GM12878 (cell line): ENCODE data around the gene BDNF. TPM values are rescaled to one million over a fixed set of nuclear protein-coding genes. Genes with fewer than 3 reads are reported as not detected.

ENCODE experiments used
- ATAC-seq: fragments of 200-7000 bp; cut with Tn5 transposase; 3 replicates; pipeline ENCODE4 v1.9.1; 2020; ENCODE audit warnings: mild to moderate bottlenecking, moderate library complexity
- BruUV-seq: library from RNA; stranded (reverse); fragments of 400-500 nt; replicated peaks from 2 replicates; lab custom pipeline; 2021; lab: Mats Ljungman, UMichigan
- CTCF ChIA-PET: fragments of 300-600 bp; sonication (Branson Sonifier 250); formaldehyde crosslinking; extraction: SDS; loops from one replicate; lab custom pipeline; 2021; ENCODE audit warnings: inconsistent platforms; lab: Yijun Ruan, JAX
- POLR2A ChIA-PET: fragments of 350-600 bp; formaldehyde crosslinking; extraction: SDS; loops from one replicate; lab custom pipeline; 2021; ENCODE audit warnings: inconsistent platforms; lab: Charles Lee
- RAD21 ChIA-PET: fragments of 300-600 bp; sonication (Branson Sonifier 250); formaldehyde crosslinking; loops from one replicate; lab custom pipeline; 2023; ENCODE audit warnings: antibody characterized with exemption; ENCODE audit not compliant: unreplicated experiment; lab: Charles Lee
- SMC1A ChIA-PET: fragments of 300-600 bp; sonication (Branson Sonifier 250); formaldehyde crosslinking; loops from one replicate; lab custom pipeline; 2023; ENCODE audit not compliant: unreplicated experiment, uncharacterized antibody; lab: Charles Lee
- DNase-seq: peaks from one replicate; pipeline ENCODE4 v3.0.0-alpha.2; 2011; ENCODE audit warnings: low read depth, low spot score
- FAIRE-seq: peaks from 3 replicates; lab custom pipeline; 2011; peaks lifted over from hg19 to GRCh38; lab: Jason Lieb, UNC
- H2AFZ ChIP-seq: 2 replicates; pipeline ENCODE4 v1.6.0; 2011; ENCODE audit warnings: low read depth, low read length, control low read depth; ENCODE audit not compliant: control insufficient read depth
- H3K27ac ChIP-seq: 2 replicates; pipeline ENCODE4 v1.5.1; 2011; ENCODE audit warnings: control low read depth; ENCODE audit not compliant: control insufficient read depth, insufficient read depth
- H3K27me3 ChIP-seq, 2 experiments: replicated peaks in 1 of 2; 2 replicates each; pipeline versions ENCODE4 v1.6.0 to v1.6.1; 2011; ENCODE audit warnings: low read length in 1 of 2; ENCODE audit not compliant: control insufficient read depth in 2 of 2, insufficient read depth in 2 of 2
- H3K36me3 ChIP-seq, 2 experiments: 2 replicates each; pipeline ENCODE4 v1.5.1; 2011; ENCODE audit warnings: low read length in 1 of 2; ENCODE audit not compliant: control insufficient read depth in 2 of 2, insufficient read depth in 2 of 2
- H3K4me1 ChIP-seq: 2 replicates; pipeline ENCODE4 v1.6.1; 2011; ENCODE audit warnings: mild to moderate bottlenecking, low read length, moderate library complexity, mixed read lengths; ENCODE audit not compliant: control insufficient read depth, insufficient read depth
- H3K4me2 ChIP-seq: 2 replicates; pipeline ENCODE4 v1.6.0; 2011; ENCODE audit warnings: control low read depth; ENCODE audit not compliant: control insufficient read depth, insufficient read depth
- H3K4me3 ChIP-seq: fragments of 200-600 bp; sonication (generic); 2 replicates; pipeline ENCODE4 v1.5.1; 2016
- H3K79me2 ChIP-seq: 2 replicates; pipeline ENCODE4 v1.6.0; 2011; ENCODE audit warnings: low read length; ENCODE audit not compliant: control insufficient read depth, insufficient read depth
- H3K9ac ChIP-seq: 2 replicates; pipeline ENCODE4 v1.8.0; 2011; ENCODE audit warnings: low read length, control low read depth, mixed read lengths; ENCODE audit not compliant: control insufficient read depth, insufficient read depth
- H3K9me3 ChIP-seq: replicated peaks from 3 replicates; pipeline ENCODE4 v1.5.1; 2011; ENCODE audit warnings: mild to moderate bottlenecking, low read length; ENCODE audit not compliant: control insufficient read depth, insufficient read depth
- H4K20me1 ChIP-seq: 2 replicates; pipeline ENCODE4 v1.6.0; 2011; ENCODE audit not compliant: control insufficient read depth, insufficient read depth
- BHLHE40 ChIP-seq, 2 experiments: fragments of 450-650 bp in 1 of 2; IDR thresholded peaks; 2 replicates each; pipeline ENCODE4 v1.6.1; 2011 to 2017; ENCODE audit warnings: low read depth in 2 of 2, borderline replicate concordance in 1 of 2, improper control_type of control experiment in 1 of 2, low read length in 1 of 2, mild to moderate bottlenecking in 1 of 2
- CREM ChIP-seq: IDR thresholded peaks from 2 replicates; pipeline ENCODE4 v1.6.1; 2014; ENCODE audit warnings: antibody characterized with exemption, low read depth
- EP300 ChIP-seq, 2 experiments: fragments of 150-350 bp in 1 of 2; IDR thresholded peaks; 2 replicates each; pipeline ENCODE4 v1.6.1; 2011 to 2012; ENCODE audit warnings: low read depth in 2 of 2, low read length in 2 of 2, borderline replicate concordance in 1 of 2, improper control_type of control experiment in 1 of 2, inconsistent platforms in 1 of 2; ENCODE audit not compliant: control insufficient read depth in 1 of 2
- EZH2 ChIP-seq: IDR thresholded peaks from 2 replicates; pipeline ENCODE4 v1.6.1; 2012; ENCODE audit warnings: low read depth, mild to moderate bottlenecking, control low read depth, inconsistent platforms, low read length, borderline replicate concordance; ENCODE audit not compliant: control insufficient read depth
- KLF5 ChIP-seq: fragments of 450-650 bp; IDR thresholded peaks from 2 replicates; pipeline ENCODE4 v1.6.1; 2014; ENCODE audit warnings: mild to moderate bottlenecking; ENCODE audit not compliant: partially characterized antibody
- NFYB ChIP-seq: IDR thresholded peaks from 2 replicates; pipeline ENCODE4 v1.6.1; 2011; ENCODE audit warnings: low read depth, mild to moderate bottlenecking, low read length, improper control_type of control experiment, moderate library complexity; ENCODE audit not compliant: insufficient read depth
- PAX5 ChIP-seq: IDR thresholded peaks from 2 replicates; pipeline ENCODE4 v1.6.1; 2011; ENCODE audit warnings: low read depth, low read length, borderline replicate concordance
- RB1 ChIP-seq: fragments of 450-650 bp; formaldehyde crosslinking; IDR thresholded peaks from 2 replicates; pipeline ENCODE4 v1.6.1; 2017; ENCODE audit warnings: mild to moderate bottlenecking, borderline replicate concordance
- SMARCA5 ChIP-seq: fragments of 450-650 bp; IDR thresholded peaks from 2 replicates; pipeline ENCODE4 v1.6.1; 2017; ENCODE audit warnings: mild to moderate bottlenecking
- SRF ChIP-seq, 2 experiments: IDR thresholded peaks; 2 replicates each; pipeline ENCODE4 v1.6.1; 2011; ENCODE audit warnings: low read depth in 2 of 2, low read length in 2 of 2, mild to moderate bottlenecking in 1 of 2, moderate library complexity in 1 of 2
- TCF12 ChIP-seq: IDR thresholded peaks from 2 replicates; pipeline ENCODE4 v1.6.1; 2011; ENCODE audit warnings: low read depth, mild to moderate bottlenecking, low read length
- in situ Hi-C: fragments of 300-500 bp; cut with MboI; formaldehyde crosslinking; loops from 9 replicates; pipeline ENCODE4 v1.14.3; 2018; ENCODE audit warnings: mixed read lengths
- intact Hi-C: fragments of 100-400 bp; cut with micrococcal nuclease; formaldehyde crosslinking; loops from one replicate; pipeline ENCODE4 v1.14.2; 2022; ENCODE audit not compliant: unreplicated experiment
- polyA plus RNA-seq, 11 experiments: library from polyadenylated mRNA; depleted of rRNA in 4 of 11; unstranded in 6 of 11; stranded (reverse) in 5 of 11; fragments of >200 nt; fragmentation: Nextera tagmentation in 4 of 11; fragmentation: Illumina TruSeq in 1 of 11; extraction: Ambion mirVana in 4 of 11; extraction: Trizol in 1 of 11; gene quantifications; 1 replicate in 1 of 11; 2 replicates in 10 of 11; pipeline versions ENCODE4 v1.2.1 to v1.2.3, GENCODE V29; 2011 to 2016; ENCODE audit warnings: inconsistent platforms in 2 of 11, missing spikeins in 2 of 11, low read depth in 1 of 11
- total RNA-seq, 4 experiments: library from RNA; depleted of rRNA in 3 of 4; stranded (reverse); fragments of >200 nt in 3 of 4; fragmentation: Illumina TruSeq in 1 of 4; extraction: Trizol in 1 of 4; gene quantifications; 2 replicates each; pipeline versions ENCODE4 v1.2.1 to v1.2.3, GENCODE V29; 2013 to 2021
- TF ChIP-seq, protein P1 (sequence below): fragments of 450-650 bp; IDR thresholded peaks from 2 replicates; pipeline ENCODE4 v1.6.1; 2017; ENCODE audit warnings: mild to moderate bottlenecking
- TF ChIP-seq, protein P2 (sequence below): fragments of 450-650 bp; IDR thresholded peaks from 2 replicates; pipeline ENCODE4 v1.6.1; 2016; ENCODE audit warnings: mild to moderate bottlenecking
- TF ChIP-seq, protein P3 (sequence below): fragments of 450-650 bp; IDR thresholded peaks from 2 replicates; pipeline ENCODE4 v1.6.1; 2018; ENCODE audit warnings: borderline replicate concordance, mild to moderate bottlenecking; ENCODE audit not compliant: partially characterized antibody
- TF ChIP-seq, protein P4 (sequence below): IDR thresholded peaks from 2 replicates; pipeline ENCODE4 v1.6.1; 2011; ENCODE audit warnings: low read depth, low read length, improper control_type of control experiment, borderline replicate concordance

Gene BDNF
- total and polyA plus RNA-seq, 10 of the 15 experiments (the other 5 are each of a cell fraction or from before 2014, with no cell fraction given) = 0.02 to 0.24 (median 0.06) TPM; not detected in 2

DNA sequence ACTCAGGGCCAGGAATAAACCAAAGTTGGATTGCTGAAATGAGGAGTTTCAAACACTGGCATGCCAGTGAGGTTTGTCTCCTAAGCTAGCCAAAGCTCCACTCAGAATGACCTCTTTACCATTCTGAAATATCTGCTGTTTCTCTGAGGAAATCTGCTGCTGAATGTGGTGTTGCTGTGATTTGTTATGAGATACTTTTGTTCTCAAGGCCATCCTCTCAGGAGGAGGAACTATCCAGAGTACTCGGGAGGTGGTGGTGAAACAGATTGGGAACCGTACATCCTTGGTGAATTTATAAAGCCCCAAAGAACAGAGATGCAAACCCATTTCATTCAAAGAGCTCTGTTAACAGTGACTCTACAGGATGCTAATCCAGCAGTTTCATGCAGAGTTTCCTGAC, 50.5 kb downstream of the BDNF start (continued):
- TF ChIP-seq, protein P1, sequence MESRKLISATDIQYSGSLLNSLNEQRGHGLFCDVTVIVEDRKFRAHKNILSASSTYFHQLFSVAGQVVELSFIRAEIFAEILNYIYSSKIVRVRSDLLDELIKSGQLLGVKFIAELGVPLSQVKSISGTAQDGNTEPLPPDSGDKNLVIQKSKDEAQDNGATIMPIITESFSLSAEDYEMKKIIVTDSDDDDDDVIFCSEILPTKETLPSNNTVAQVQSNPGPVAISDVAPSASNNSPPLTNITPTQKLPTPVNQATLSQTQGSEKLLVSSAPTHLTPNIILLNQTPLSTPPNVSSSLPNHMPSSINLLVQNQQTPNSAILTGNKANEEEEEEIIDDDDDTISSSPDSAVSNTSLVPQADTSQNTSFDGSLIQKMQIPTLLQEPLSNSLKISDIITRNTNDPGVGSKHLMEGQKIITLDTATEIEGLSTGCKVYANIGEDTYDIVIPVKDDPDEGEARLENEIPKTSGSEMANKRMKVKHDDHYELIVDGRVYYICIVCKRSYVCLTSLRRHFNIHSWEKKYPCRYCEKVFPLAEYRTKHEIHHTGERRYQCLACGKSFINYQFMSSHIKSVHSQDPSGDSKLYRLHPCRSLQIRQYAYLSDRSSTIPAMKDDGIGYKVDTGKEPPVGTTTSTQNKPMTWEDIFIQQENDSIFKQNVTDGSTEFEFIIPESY = no peak
- no peak for TF ChIP-seq BHLHE40 (IDR thresholded peaks at IDR 0.05; ENCODE audit: borderline replicate concordance in 1 of 2, low read depth in 2 of 2, low read length in 1 of 2)
- TF ChIP-seq, protein P2, sequence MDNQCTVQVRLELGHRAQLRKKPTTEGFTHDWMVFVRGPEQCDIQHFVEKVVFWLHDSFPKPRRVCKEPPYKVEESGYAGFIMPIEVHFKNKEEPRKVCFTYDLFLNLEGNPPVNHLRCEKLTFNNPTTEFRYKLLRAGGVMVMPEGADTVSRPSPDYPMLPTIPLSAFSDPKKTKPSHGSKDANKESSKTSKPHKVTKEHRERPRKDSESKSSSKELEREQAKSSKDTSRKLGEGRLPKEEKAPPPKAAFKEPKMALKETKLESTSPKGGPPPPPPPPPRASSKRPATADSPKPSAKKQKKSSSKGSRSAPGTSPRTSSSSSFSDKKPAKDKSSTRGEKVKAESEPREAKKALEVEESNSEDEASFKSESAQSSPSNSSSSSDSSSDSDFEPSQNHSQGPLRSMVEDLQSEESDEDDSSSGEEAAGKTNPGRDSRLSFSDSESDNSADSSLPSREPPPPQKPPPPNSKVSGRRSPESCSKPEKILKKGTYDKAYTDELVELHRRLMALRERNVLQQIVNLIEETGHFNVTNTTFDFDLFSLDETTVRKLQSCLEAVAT = no peak
- no peak for TF ChIP-seq SRF (IDR thresholded peaks at IDR 0.05; ENCODE audit: low read depth in 2 of 2, low read length in 2 of 2)
- no peak for TF ChIP-seq RB1
- TF ChIP-seq KLF5 = no peak
- no peak for TF ChIP-seq TCF12
- TF ChIP-seq EZH2 = no peak
- no peak for TF ChIP-seq CREM

DNA sequence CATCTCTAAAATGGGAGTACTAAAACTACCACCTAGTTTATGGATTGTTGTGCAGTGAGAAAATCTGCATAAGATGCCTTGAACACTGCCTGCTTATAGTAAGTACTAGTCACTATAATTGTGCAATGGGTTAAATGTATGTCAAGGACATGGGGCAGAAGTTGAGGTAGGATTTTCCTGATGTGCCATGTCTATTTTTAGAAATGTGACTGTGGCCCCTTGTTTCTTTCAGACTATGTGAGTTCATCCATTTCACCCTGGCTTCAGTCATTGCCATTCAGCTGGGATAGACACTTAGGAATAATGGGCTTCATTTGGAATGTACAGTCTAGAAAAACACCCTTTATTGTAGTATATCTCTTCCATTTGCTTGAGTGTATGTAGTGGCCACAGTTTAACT, 51.4 kb downstream of the BDNF start:
- no peak overlapping the region for H3K4me2 ChIP-seq
- H3K36me3 ChIP-seq = no peaks in the 10 kb centered on the region
- no peak overlapping the region for H2AFZ ChIP-seq
- no peaks in the 10 kb centered on the region for H3K27me3 ChIP-seq
- ChIA-PET CTCF (interaction anchor here (0.7 kb wide), 1 partner anchor 881 kb away, joined by 3 read pairs; no protein-coding TSS in a partner anchor), POLR2A (no interaction called here), SMC1A (no interaction called here), RAD21 (no interaction called here)
- H3K27ac ChIP-seq = no peak overlapping the region
- no peaks in the 10 kb centered on the region for H4K20me1 ChIP-seq
- no peak overlapping the region for H3K4me3 ChIP-seq
- FAIRE-seq (no peak), ATAC-seq (no peak), DNase-seq (no peak)
- intact Hi-C loops (no loop called here), in situ Hi-C loops (no loop called here)
- BruUV-seq = no TSS peak
- no peaks in the 10 kb centered on the region for H3K9me3 ChIP-seq
- H3K9ac ChIP-seq = no peak overlapping the region
- no peaks in the 10 kb centered on the region for H3K4me1 ChIP-seq
- H3K79me2 ChIP-seq = no peaks in the 10 kb centered on the region
- TF ChIP-seq, protein P3, sequence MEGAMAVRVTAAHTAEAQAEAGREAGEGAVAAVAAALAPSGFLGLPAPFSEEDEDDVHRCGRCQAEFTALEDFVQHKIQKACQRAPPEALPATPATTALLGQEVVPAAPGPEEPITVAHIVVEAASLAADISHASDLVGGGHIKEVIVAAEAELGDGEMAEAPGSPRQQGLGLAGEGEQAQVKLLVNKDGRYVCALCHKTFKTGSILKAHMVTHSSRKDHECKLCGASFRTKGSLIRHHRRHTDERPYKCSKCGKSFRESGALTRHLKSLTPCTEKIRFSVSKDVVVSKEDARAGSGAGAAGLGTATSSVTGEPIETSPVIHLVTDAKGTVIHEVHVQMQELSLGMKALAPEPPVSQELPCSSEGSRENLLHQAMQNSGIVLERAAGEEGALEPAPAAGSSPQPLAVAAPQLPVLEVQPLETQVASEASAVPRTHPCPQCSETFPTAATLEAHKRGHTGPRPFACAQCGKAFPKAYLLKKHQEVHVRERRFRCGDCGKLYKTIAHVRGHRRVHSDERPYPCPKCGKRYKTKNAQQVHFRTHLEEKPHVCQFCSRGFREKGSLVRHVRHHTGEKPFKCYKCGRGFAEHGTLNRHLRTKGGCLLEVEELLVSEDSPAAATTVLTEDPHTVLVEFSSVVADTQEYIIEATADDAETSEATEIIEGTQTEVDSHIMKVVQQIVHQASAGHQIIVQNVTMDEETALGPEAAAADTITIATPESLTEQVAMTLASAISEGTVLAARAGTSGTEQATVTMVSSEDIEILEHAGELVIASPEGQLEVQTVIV = no peak
- no peak for TF ChIP-seq PAX5
- TF ChIP-seq, protein P4, sequence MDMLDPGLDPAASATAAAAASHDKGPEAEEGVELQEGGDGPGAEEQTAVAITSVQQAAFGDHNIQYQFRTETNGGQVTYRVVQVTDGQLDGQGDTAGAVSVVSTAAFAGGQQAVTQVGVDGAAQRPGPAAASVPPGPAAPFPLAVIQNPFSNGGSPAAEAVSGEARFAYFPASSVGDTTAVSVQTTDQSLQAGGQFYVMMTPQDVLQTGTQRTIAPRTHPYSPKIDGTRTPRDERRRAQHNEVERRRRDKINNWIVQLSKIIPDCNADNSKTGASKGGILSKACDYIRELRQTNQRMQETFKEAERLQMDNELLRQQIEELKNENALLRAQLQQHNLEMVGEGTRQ = no peak
- no peak for TF ChIP-seq SMARCA5
- TF ChIP-seq NFYB = no peak
- no peak for TF ChIP-seq EP300 (IDR thresholded peaks at IDR 0.05; ENCODE audit: borderline replicate concordance in 1 of 2, control insufficient read depth in 1 of 2, low read depth in 2 of 2, low read length in 2 of 2)
